Transverse colon (tissue), 4 donors: ENCODE data around the gene ZFAND3. TPM values are rescaled to one million over a fixed set of nuclear protein-coding genes. Genes with fewer than 3 reads are reported as not detected.
A peak's percentile ranks its signal among the peaks of the same experiment; 100 is the strongest.

ENCODE experiments used
- DNase-seq: peaks from one replicate; pipeline ENCODE4 v3.0.0-alpha.2; 2019
- H3K27ac ChIP-seq, 4 donors: fragments of 200-600 bp; sonication (generic); 2 replicates each; pipeline ENCODE4 v1.5.1; 2016 to 2018; ENCODE audit warnings: inconsistent platforms in 4 of 4
- H3K27me3 ChIP-seq: fragments of 200-600 bp; sonication (generic); 2 replicates; pipeline ENCODE4 v1.5.1; 2017; ENCODE audit warnings: inconsistent platforms
- H3K36me3 ChIP-seq, 4 donors: fragments of 200-600 bp; sonication (generic); 2 replicates each; pipeline ENCODE4 v1.5.1; 2017 to 2019; ENCODE audit warnings: inconsistent platforms in 4 of 4
- H3K4me1 ChIP-seq, 4 donors: fragments of 200-600 bp; sonication (generic); 2 replicates each; pipeline ENCODE4 v1.5.1; 2017 to 2020; ENCODE audit warnings: inconsistent platforms in 4 of 4
- H3K4me3 ChIP-seq, 4 donors: fragments of 200-600 bp; sonication (generic); 1 replicate in 1 of 4; 2 replicates in 3 of 4; pipeline versions ENCODE4 v1.5.1 to v1.6.1; 2017 to 2019; ENCODE audit warnings: inconsistent platforms in 4 of 4
- H3K9me3 ChIP-seq, 2 donors: fragments of 200-600 bp; sonication (generic); 2 replicates each; pipeline ENCODE4 v1.5.1; 2017 to 2019; ENCODE audit warnings: inconsistent platforms in 2 of 2
- EP300 ChIP-seq: sonication (generic); formaldehyde crosslinking; IDR thresholded peaks from one replicate; pipeline ENCODE4 v1.6.1; 2017; ENCODE audit warnings: antibody characterized with exemption, low read depth
- POLR2A ChIP-seq: fragments of 450-650 bp; IDR thresholded peaks from one replicate; pipeline ENCODE4 v1.6.1; 2016; ENCODE audit warnings: antibody characterized with exemption, mild to moderate bottlenecking, moderate library complexity
- POLR2AphosphoS5 ChIP-seq, 3 donors: sonication (generic); formaldehyde crosslinking; IDR thresholded peaks; one replicate each; pipeline ENCODE4 v1.6.1; 2016; ENCODE audit warnings: antibody characterized with exemption in 3 of 3
- whole genome bisulfite sequencing, 2 donors: methylation state at CpG; one replicate each; pipeline ENCODE4 v1.1.5; 2018; ENCODE audit warnings: low coverage in 1 of 2; 5-methylcytosine and 5-hydroxymethylcytosine counted together
- in situ Hi-C, 4 donors: fragments of 200-750 bp; cut with MboI; loops; one replicate each; pipeline versions ENCODE4 v1.15.0 to v1.15.1; 2017; ENCODE audit warnings: low sequenced_read_pairs in 3 of 4, low pct_ligation_motif_present in 1 of 4, low pct_unique_long_range_greater_than_20kb in 1 of 4
- intact Hi-C: fragments of 100-400 bp; cut with DNase I; formaldehyde crosslinking; loops from one replicate; pipeline ENCODE4 v1.15.1; 2023; ENCODE audit warnings: low total_unique reads
- total RNA-seq, 4 donors: library from RNA; depleted of rRNA; stranded (reverse); fragments of >200 nt; gene quantifications; one replicate each; pipeline ENCODE4 v1.1.0, GENCODE V29; 2016
- TF ChIP-seq, protein P1 (sequence below), 5 experiments: fragments of 200-600 bp in 3 of 5; fragments of 450-650 bp in 2 of 5; sonication (generic) in 3 of 5; IDR thresholded peaks; 1 replicate in 2 of 5; 2 replicates in 3 of 5; pipeline ENCODE4 v1.5.1; 2016 to 2017; ENCODE audit warnings: antibody characterized with exemption in 5 of 5, inconsistent platforms in 3 of 5, mild to moderate bottlenecking in 2 of 5, moderate library complexity in 1 of 5

The ZFAND3 gene
- total RNA-seq, 4 donors from 2014 or later = 20.5 to 83.4 (median 36.5) TPM

DNA sequence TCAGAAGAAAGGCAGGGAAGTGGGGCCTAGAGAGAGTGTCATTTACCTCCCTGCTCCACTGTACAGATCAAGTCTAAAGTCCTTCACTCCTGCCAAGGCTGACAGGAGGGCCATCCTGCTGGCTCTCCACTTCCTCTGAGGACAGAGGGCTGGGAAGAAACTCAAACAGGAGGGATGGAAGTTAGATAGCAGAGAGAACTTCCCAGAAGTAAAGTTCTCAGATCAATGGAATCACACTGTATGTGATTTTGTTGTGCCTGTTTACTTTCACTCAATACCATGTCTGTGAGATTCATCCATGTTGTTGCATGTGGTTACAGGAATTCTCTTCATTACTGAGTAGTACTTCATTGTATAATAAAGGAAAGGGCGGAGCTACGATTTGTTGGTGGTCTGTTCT lies 32.3 kb upstream of the ZFAND3 start:
- in situ Hi-C loops = loop anchor here in 2 of 4 donors (25.0 kb wide), 1 partner anchor 700 kb away; no protein-coding TSS in a partner anchor
- no peaks in the 10 kb centered on the region for H3K36me3 ChIP-seq
- TF ChIP-seq, protein P1, sequence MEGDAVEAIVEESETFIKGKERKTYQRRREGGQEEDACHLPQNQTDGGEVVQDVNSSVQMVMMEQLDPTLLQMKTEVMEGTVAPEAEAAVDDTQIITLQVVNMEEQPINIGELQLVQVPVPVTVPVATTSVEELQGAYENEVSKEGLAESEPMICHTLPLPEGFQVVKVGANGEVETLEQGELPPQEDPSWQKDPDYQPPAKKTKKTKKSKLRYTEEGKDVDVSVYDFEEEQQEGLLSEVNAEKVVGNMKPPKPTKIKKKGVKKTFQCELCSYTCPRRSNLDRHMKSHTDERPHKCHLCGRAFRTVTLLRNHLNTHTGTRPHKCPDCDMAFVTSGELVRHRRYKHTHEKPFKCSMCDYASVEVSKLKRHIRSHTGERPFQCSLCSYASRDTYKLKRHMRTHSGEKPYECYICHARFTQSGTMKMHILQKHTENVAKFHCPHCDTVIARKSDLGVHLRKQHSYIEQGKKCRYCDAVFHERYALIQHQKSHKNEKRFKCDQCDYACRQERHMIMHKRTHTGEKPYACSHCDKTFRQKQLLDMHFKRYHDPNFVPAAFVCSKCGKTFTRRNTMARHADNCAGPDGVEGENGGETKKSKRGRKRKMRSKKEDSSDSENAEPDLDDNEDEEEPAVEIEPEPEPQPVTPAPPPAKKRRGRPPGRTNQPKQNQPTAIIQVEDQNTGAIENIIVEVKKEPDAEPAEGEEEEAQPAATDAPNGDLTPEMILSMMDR (IDR thresholded peaks at IDR 0.05) = no peak
- no peak for TF ChIP-seq POLR2AphosphoS5 (IDR thresholded peaks at IDR 0.05)
- no peak for TF ChIP-seq POLR2A
- no peak for TF ChIP-seq EP300
- no peak overlapping the region for H3K4me3 ChIP-seq
- intact Hi-C loops = no loop called here
- WGBS, 2 donors = 95% methylated on average over 2 of the region's 2 CpGs; no CpG with 5 or more reads in 1 of the 2 donors
- H3K9me3 ChIP-seq = no peaks in the 10 kb centered on the region
- no peak overlapping the region for H3K27ac ChIP-seq
- no peak for DNase-seq
- H3K27me3 ChIP-seq = peaks cover 28% of the 10 kb centered on the region
- H3K4me1 ChIP-seq = peaks cover 4 to 24% (median 17%) of the 10 kb centered on the region in 4 donors

DNA sequence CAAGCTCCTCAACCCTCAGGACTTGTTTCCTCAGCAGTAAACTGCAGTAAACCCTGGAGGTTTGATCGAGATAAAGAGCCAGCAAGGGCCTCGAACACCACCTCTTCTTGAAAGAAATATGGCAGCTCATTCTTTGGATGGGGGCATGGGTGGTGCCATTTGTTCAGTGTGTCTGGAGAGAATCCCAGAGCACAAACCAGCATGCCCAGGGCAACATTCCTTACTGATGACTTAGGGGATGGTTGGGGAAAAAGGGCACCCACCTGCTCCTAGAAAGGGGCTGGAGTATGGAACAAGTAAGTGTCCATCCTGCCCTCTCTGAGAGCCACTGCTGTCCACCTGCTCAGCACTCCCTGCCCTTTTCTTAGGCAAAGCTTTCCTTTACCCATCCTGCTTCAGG lies 31.3 kb upstream of the ZFAND3 start:
- Histone ChIP-seq H3K27ac (no peak overlapping the region), H3K4me3 (no peak overlapping the region), H3K27me3 (peaks cover 25% of the 10 kb centered on the region), H3K36me3 (no peaks in the 10 kb centered on the region), H3K9me3 (no peaks in the 10 kb centered on the region), H3K4me1 (peaks cover 4 to 20% (median 15%) of the 10 kb centered on the region in 4 donors)
- intact Hi-C loops (no loop called here), in situ Hi-C loops (loop anchor here in 2 of 4 donors (25.0 kb wide), 1 partner anchor 699 kb away; no protein-coding TSS in a partner anchor)
- no peak for TF ChIP-seq POLR2AphosphoS5 (IDR thresholded peaks at IDR 0.05)
- TF ChIP-seq EP300 = no peak
- WGBS, 2 donors = 80 to 88% methylated on average over 1 to 2 of the region's 2 CpGs
- no peak for DNase-seq

DNA sequence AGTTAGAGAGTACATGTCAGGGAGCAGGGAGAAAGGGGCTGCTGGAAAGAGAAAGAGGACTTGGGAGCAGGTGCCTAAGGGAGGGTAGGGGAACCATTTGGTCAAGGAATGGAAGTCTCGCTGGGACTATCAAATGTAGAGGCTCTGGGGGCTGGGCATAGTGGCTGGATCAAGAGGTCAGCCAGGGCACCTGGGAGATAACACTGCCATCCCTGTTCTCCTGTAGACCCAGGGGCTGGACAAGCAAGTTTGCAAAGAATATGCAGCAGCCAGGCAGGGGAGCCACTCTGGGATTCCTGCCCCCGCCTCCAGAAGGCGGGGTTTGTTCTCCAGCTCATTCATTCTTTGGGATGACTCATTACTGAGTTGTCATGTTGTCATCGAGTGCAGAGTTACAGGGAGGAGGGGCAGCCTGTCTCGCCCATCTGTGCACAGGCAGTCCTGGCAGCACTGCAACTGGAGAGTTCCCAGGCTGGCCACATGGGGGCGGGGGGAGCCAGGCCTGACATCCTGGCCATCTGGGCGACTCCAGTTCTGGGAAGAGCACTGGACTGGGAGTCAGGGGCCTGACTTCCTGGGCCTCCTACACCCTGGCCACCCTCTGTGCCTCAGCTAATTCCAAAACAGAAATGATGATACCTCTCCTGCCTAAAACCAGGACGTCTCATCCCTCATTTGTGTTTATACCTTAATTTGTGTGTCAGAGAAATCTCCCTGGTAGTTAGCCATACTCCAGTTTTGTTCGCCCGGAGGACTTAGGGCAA lies 28.2 kb upstream of the ZFAND3 start:
- Histone ChIP-seq H3K27ac (no peak overlapping the region), H3K4me1 (peaks cover 0 to 9% (median 5%) of the 10 kb centered on the region in 4 donors), H3K4me3 (no peak overlapping the region), H3K36me3 (no peaks in the 10 kb centered on the region), H3K9me3 (no peaks in the 10 kb centered on the region), H3K27me3 (no peaks in the 10 kb centered on the region)
- in situ Hi-C loops = loop anchor here in 2 of 4 donors (25.0 kb wide), 1 partner anchor 696 kb away; no protein-coding TSS in a partner anchor
- intact Hi-C loops = loop anchor here (10.0 kb wide), 1 partner anchor 703 kb away; no protein-coding TSS in a partner anchor
- DNase-seq = peak; percentile 91
- TF ChIP-seq EP300 (no peak), POLR2A (no peak), POLR2AphosphoS5 (IDR thresholded peaks at IDR 0.05) (peak; percentile 43 to 80 (median 76))
- TF ChIP-seq, protein P1 (IDR thresholded peaks at IDR 0.05) = peak; percentile 92 to 96 (median 94)
- 28% methylated on average over 10 of the region's 10 CpGs; no CpG with 5 or more reads in 1 of the 2 donors for WGBS, 2 donors

DNA sequence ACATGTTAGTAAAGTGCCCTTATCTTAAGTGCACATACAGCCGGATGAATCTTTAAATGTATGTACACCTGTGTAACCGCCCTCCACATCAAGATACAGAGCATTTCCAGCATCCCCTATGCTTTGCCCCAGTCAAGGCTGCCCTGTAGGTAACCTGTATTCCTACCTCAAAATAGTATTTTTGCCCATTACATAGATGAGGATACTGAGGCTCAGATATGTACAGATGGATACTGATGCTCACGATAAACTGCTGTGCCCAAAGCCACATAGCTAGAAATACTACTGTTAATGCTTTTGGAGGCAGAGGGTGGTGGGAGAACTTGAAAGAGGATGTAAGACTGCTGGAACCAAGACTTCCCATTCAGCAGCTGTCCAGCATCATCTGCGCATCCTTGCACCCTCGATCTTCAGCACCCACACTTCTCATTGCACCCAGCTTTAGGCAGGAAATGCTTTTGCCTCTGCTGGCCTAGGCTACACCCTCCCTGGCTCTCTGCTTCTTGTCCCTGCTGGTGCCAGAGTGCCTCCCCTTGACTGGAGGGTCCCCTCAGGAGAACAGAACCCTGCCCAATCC lies 27.0 kb upstream of the ZFAND3 start:
- H3K27ac ChIP-seq = no peak overlapping the region
- intact Hi-C loops = loop anchor here (10.0 kb wide), 1 partner anchor 702 kb away; no protein-coding TSS in a partner anchor
- no peak for DNase-seq
- in situ Hi-C loops = loop anchor here in 2 of 4 donors (25.0 kb wide), 1 partner anchor 695 kb away; no protein-coding TSS in a partner anchor
- no peak overlapping the region for H3K4me3 ChIP-seq
- no peaks in the 10 kb centered on the region for H3K9me3 ChIP-seq
- H3K4me1 ChIP-seq = peaks cover 0 to 9% (median 5%) of the 10 kb centered on the region in 4 donors
- no peak for TF ChIP-seq POLR2AphosphoS5 (IDR thresholded peaks at IDR 0.05)
- TF ChIP-seq POLR2A = no peak
- TF ChIP-seq EP300 = no peak
- TF ChIP-seq, protein P1 (IDR thresholded peaks at IDR 0.05) = no peak
- H3K27me3 ChIP-seq = no peaks in the 10 kb centered on the region
- 73 to 100% methylated on average over 1 to 5 of the region's 5 CpGs for WGBS, 2 donors
- no peaks in the 10 kb centered on the region for H3K36me3 ChIP-seq
